ENCODE measurements around the gene PEX12.
"Not testable (repeated sequence)": the region's sequence is repeated elsewhere in the genome, so short reads cannot be mapped to it uniquely, and the experiment has no call there.

The PEX12 gene

GRCh38 chr17:35596530-35597233, 18.3 kb upstream of the PEX12 start:
- Mint-ChIP-seq H3K9me3 (no peaks in the 10 kb centered on the region), H3K4me1 (ENCODE audit: low read depth) (no peaks in the 10 kb centered on the region), H3K4me3 (no peak overlapping the region), H3K36me3 (ENCODE audit: low read depth) (peaks cover 66% of the 10 kb centered on the region), H3K27me3 (no peaks in the 10 kb centered on the region), H3K27ac (no peak overlapping the region)
- intact Hi-C loops (cut with micrococcal nuclease): no loop called here

- Mint-ChIP-seq H3K9me3 (no peaks in the 10 kb centered on the region), H3K27ac (no peak overlapping the region), H3K4me1 (ENCODE audit: low read depth) (no peaks in the 10 kb centered on the region), H3K27me3 (no peaks in the 10 kb centered on the region), H3K36me3 (ENCODE audit: low read depth) (peaks cover 60% of the 10 kb centered on the region), H3K4me3 (no peak overlapping the region)
- intact Hi-C loops (cut with micrococcal nuclease): no loop called here
Measured at GRCh38 chr17:35596072-35596471, 17.7 kb upstream of the PEX12 start.

- peaks cover 40% of the 10 kb centered on the region for H3K4me1 Mint-ChIP-seq (ENCODE audit: low read depth)
- peaks cover 10% of the 10 kb centered on the region for H3K36me3 Mint-ChIP-seq (ENCODE audit: low read depth)
- H3K27ac Mint-ChIP-seq: peak overlapping the region; percentile 97
- intact Hi-C loops (cut with micrococcal nuclease): no loop called here
- H3K9me3 Mint-ChIP-seq: no peaks in the 10 kb centered on the region
- peaks cover 4% of the 10 kb centered on the region for H3K27me3 Mint-ChIP-seq
- peak overlapping the region; percentile 95 for H3K4me3 Mint-ChIP-seq
Measured at GRCh38 chr17:35588196-35588920, 10.0 kb upstream of the PEX12 start.

DNA sequence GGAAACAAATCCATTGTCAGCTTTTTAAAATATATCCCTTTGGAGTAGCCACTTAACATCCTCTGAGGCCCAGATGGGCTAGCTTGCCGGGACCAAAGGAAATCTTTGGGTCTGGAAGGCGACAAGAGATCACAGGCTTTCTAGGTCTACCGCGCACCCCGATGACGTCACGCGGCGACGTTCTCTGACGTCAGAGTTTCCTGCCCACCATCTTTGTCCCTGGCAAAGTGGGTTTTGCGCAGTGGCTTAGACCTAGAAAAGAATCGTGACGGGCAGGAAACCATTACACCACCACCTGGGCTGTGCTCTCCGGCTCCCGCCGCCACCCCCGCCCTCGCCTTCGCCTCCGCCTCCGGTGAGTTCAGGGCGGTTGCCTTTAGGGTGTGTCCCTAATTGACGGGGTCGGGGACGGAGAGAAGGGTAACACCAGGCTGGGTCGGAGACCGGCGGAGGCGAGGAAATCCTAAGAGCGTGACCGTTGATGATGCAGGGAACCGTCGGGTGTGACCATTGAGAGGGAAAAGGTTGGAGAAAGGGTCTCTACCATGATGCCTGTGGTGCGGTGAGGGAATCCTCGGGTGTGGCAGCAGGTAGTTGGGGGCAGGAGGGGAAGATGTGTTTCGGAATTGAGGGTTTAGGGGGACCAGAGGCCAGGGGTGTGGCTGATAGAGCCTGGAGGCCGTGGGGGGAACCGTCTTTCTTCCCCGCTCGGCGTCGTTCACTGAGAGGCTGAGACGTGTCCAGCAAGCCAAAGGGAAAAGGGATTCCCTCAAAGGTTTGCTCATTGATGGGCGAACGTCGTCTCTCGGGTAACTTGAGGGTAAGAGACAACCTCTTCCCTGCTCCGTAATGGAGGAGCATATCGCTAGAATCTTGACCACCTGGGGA, 8.9 kb upstream of the PEX12 start, which contains the start of gene AP2B1:
AP2B1 (plus strand) TSS at position 249 of the 888 bp plus-strand sequence. CDS start 6,709 bp downstream, outside the sequence.
- H3K36me3 Mint-ChIP-seq (ENCODE audit: low read depth): peaks cover 10% of the 10 kb centered on the region
- intact Hi-C loops (cut with micrococcal nuclease): no loop called here
- H3K27ac Mint-ChIP-seq: peak within 1 kb of the TSS; percentile 97
- H3K9me3 Mint-ChIP-seq: no peaks in the 10 kb centered on the region
- peaks cover 40% of the 10 kb centered on the region for H3K4me1 Mint-ChIP-seq (ENCODE audit: low read depth)
- H3K4me3 Mint-ChIP-seq: peak within 1 kb of the TSS; percentile 95
- peaks cover 4% of the 10 kb centered on the region for H3K27me3 Mint-ChIP-seq

GRCh38 chr17:35586569-35587073, 8.2 kb upstream of the PEX12 start:
- no peaks in the 10 kb centered on the region for H3K9me3 Mint-ChIP-seq
- intact Hi-C loops (cut with micrococcal nuclease): no loop called here
- H3K4me1 Mint-ChIP-seq (ENCODE audit: low read depth): peaks cover 40% of the 10 kb centered on the region
- H3K27ac Mint-ChIP-seq: peak overlapping the region; percentile 97
- H3K36me3 Mint-ChIP-seq (ENCODE audit: low read depth): peaks cover 10% of the 10 kb centered on the region
- peak overlapping the region; percentile 95 for H3K4me3 Mint-ChIP-seq
- H3K27me3 Mint-ChIP-seq: peaks cover 7% of the 10 kb centered on the region

DNA sequence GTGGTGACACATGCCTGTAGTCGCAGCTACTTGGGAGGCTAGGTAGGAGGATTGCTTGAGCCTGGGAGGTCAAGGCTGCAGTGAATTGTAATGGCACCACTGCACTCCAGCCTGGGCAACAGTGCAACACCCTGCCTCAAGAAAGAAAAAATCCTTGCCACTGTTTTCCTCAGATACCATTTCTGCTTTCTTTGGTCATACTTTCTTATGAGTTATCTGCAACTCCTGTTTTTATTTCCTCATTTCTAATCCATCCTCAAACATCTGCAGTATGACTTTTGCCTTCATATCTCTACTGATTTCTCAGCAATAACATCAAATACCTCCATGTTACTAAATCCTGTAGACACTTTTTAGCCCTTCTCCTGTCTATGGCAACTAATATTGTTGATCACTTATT, 5.7 kb upstream of the PEX12 start:
- peaks cover 10% of the 10 kb centered on the region for H3K36me3 Mint-ChIP-seq (ENCODE audit: low read depth)
- H3K4me3 Mint-ChIP-seq: no peak overlapping the region
- peaks cover 7% of the 10 kb centered on the region for H3K27me3 Mint-ChIP-seq
- no peak overlapping the region for H3K27ac Mint-ChIP-seq
- peaks cover 30% of the 10 kb centered on the region for H3K4me1 Mint-ChIP-seq (ENCODE audit: low read depth)
- H3K9me3 Mint-ChIP-seq: no peaks in the 10 kb centered on the region
- intact Hi-C loops (cut with micrococcal nuclease): no loop called here

DNA sequence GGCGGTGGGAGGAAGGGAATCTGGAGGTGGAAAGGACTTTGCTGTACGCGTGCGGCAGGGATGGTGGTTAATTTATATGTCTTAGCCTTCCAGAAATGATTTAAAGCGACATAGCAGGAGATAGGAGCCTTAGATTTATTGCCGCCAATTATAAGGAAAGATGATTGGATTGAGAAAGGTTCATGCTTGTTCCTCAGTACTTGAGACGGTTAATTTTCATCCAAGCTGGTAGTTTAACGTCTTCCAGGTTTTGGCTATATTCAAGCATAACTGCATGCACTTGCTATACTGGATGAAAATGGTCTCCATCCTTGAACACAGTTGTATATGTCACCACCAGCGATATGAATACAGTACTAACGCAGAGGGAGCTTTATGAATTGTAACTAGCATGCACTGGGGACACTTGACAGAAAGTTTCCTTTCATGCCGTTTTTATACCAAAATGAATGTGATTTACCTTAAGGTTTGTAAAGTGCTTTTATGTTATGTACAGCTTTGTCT, 610 bp upstream of the PEX12 start:
- H3K9me3 Mint-ChIP-seq: no peaks in the 10 kb centered on the region
- peaks cover 14% of the 10 kb centered on the region for H3K4me1 Mint-ChIP-seq (ENCODE audit: low read depth)

GRCh38 chr17:35577830-35578196, 558 bp downstream of the PEX12 start:
- H3K27ac Mint-ChIP-seq: peak overlapping the region; percentile 80

More for the DNA sequence above, 610 bp upstream of the PEX12 start:
- Mint-ChIP-seq H3K4me3 (peak overlapping the region; percentile 80), H3K36me3 (ENCODE audit: low read depth) (peaks cover 28% of the 10 kb centered on the region), H3K27ac (peak overlapping the region; percentile 80), H3K27me3 (peaks cover 5% of the 10 kb centered on the region)
- intact Hi-C loops (cut with micrococcal nuclease): loop anchor here (5.0 kb wide), 1 partner anchor 37 kb away; no protein-coding TSS in a partner anchor

DNA sequence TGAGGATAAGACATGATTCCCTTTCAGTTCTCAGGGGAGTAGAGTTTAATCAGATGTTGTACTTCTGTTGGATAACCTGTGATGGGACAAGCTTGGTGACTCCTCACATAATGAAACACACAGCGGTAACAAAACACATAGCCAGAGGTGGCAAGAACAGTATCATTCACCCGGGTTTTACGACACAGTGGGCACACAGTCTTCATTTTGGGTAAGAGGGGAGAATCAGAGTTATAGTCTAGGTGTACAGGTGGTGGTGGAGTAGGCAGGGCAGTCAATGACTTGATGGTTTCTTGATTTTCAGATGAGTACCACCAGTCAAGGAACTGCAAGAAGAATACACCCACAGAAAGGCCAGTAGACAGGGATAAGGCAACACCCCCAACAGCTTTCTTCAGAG, 2.6 kb downstream of the PEX12 start:
- H3K4me1 Mint-ChIP-seq (ENCODE audit: low read depth): peaks cover 16% of the 10 kb centered on the region
- intact Hi-C loops (cut with micrococcal nuclease): loop anchor here (5.0 kb wide), 1 partner anchor 33 kb away; no protein-coding TSS in a partner anchor
- no peak overlapping the region for H3K27ac Mint-ChIP-seq

More at GRCh38 chr17:35577830-35578196, 558 bp downstream of the PEX12 start:
- intact Hi-C loops (cut with micrococcal nuclease): loop anchor here (5.0 kb wide), 1 partner anchor 36 kb away; no protein-coding TSS in a partner anchor
- Mint-ChIP-seq H3K4me3 (peak overlapping the region; percentile 80), H3K36me3 (ENCODE audit: low read depth) (peaks cover 38% of the 10 kb centered on the region), H3K27me3 (peaks cover 3% of the 10 kb centered on the region), H3K9me3 (no peaks in the 10 kb centered on the region), H3K4me1 (ENCODE audit: low read depth) (peaks cover 13% of the 10 kb centered on the region)

GRCh38 chr17:35569405-35569804, 9.0 kb downstream of the PEX12 start:
- Mint-ChIP-seq H3K36me3 (ENCODE audit: low read depth) (peaks cover 32% of the 10 kb centered on the region), H3K4me1 (ENCODE audit: low read depth) (peaks cover 35% of the 10 kb centered on the region), H3K27ac (no peak overlapping the region), H3K27me3 (peaks cover 13% of the 10 kb centered on the region), H3K9me3 (no peaks in the 10 kb centered on the region), H3K4me3 (peak overlapping the region; percentile 17)
- intact Hi-C loops (cut with micrococcal nuclease): no loop called here

More for the DNA sequence above, 2.6 kb downstream of the PEX12 start:
- Mint-ChIP-seq H3K36me3 (ENCODE audit: low read depth) (peaks cover 44% of the 10 kb centered on the region), H3K27me3 (no peaks in the 10 kb centered on the region), H3K9me3 (no peaks in the 10 kb centered on the region), H3K4me3 (no peak overlapping the region)

DNA sequence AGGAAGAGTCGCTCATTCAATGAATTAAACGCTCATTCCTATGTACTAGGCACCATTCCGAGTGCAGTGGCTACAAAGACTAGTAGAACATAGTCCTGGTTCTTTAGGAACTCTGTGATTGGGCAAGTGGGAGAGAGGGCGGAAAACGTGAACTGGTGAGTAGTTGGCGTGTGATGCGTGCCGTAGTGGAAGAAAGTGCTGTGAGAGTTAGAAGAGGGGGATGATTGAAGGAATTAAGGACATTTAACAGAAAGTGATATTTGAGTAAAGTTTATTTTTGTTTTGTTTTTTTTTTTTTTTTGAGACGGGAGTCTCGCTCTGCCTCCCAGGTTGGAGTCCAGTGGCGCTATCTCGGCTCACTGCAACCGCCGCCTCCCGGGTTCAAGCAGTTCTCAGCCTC, 9.8 kb downstream of the PEX12 start:
- Mint-ChIP-seq H3K4me3 (peak overlapping the region; percentile 88), H3K27me3 (peaks cover 13% of the 10 kb centered on the region), H3K9me3 (no peaks in the 10 kb centered on the region), H3K27ac (peak overlapping the region; percentile 90), H3K4me1 (ENCODE audit: low read depth) (peaks cover 35% of the 10 kb centered on the region), H3K36me3 (ENCODE audit: low read depth) (peaks cover 24% of the 10 kb centered on the region)
- intact Hi-C loops (cut with micrococcal nuclease): no loop called here

DNA sequence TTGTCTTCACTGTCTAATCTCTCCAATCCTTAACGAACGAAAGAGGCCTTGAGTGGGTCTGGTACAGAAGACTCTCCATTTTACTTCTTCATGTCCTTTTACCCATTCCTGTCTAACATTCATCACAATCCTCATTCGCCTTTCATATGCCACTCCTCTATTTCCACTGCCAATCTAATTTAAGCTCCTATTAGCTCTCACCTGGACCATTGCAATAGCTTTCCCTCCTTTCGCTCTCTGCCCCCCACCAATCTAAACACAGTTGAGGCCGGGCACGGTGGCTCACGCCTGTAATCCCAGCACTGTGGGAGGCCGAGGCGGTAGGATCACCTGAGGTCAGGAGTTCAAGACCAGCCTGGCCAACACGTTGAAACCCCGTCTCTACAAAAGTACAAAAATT, 11.4 kb downstream of the PEX12 start:
- intact Hi-C loops (cut with micrococcal nuclease): no loop called here
- Mint-ChIP-seq H3K4me1 (ENCODE audit: low read depth) (peaks cover 35% of the 10 kb centered on the region), H3K9me3 (no peaks in the 10 kb centered on the region), H3K36me3 (ENCODE audit: low read depth) (peaks cover 13% of the 10 kb centered on the region), H3K27ac (peak overlapping the region; percentile 90), H3K4me3 (peak overlapping the region; percentile 88), H3K27me3 (peaks cover 13% of the 10 kb centered on the region)

- Mint-ChIP-seq H3K27me3 (peaks cover 13% of the 10 kb centered on the region), H3K4me1 (ENCODE audit: low read depth) (peaks cover 19% of the 10 kb centered on the region)
- H3K9me3 Mint-ChIP-seq; intact Hi-C loops (cut with micrococcal nuclease); H3K27ac Mint-ChIP-seq; H3K4me3 Mint-ChIP-seq; H3K36me3 Mint-ChIP-seq (ENCODE audit: low read depth): not testable (repeated sequence)
Measured at GRCh38 chr17:35563181-35563580, 15.2 kb downstream of the PEX12 start.
